Measurements from ENCODE around the gene FCAR.
"Not testable (repeated sequence)": the region's sequence is repeated elsewhere in the genome, so short reads cannot be mapped to it uniquely, and the experiment has no call there.

Gene FCAR

GRCh38 chr19:54894106-54894505 is 20.1 kb downstream of the FCAR start:
- not testable (repeated sequence) for DNase-seq (ENCODE audit: low spot score)

DNA sequence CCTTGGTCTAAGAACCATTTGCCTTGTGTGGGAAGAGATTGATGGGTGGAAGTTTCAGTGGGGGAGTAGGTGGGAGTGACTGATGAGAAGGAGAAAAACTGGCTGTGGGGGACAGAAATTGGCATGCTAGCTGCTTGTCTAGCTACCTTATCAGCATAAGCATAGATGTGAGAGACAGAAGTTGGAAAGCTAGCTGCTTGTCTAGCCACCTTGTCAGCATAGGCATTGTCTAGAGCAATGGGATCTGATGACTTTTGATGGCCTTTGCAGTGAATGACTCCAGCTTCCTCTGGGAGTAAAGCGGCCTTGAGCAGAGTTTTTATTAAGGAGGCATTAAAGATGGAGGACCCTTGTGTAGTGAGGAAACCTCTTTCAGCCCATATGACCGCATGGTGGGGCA is 22.0 kb downstream of the FCAR start:
- no peak for DNase-seq (ENCODE audit: low spot score)

DNA sequence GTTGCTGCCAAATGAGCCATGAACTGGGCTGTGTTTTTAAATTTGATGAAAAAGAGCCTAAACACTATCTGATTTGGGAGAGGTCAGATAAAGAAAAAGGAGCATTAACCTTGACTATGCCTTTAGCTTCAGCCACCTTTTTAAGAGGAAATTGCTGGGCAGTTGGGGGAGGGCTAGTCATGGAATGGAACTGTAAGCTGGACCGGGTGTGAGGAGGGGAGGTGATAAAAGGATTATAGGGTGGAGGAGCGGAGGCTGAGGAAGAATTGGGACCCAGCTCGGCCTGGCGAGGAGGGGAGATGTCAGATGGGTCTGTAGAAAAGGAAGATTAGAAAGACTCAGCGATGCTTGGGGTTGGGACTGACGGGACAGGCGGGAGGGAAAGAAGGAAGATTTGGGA is 24.6 kb downstream of the FCAR start:
- DNase-seq (ENCODE audit: low spot score), result not testable (repeated sequence)

DNA sequence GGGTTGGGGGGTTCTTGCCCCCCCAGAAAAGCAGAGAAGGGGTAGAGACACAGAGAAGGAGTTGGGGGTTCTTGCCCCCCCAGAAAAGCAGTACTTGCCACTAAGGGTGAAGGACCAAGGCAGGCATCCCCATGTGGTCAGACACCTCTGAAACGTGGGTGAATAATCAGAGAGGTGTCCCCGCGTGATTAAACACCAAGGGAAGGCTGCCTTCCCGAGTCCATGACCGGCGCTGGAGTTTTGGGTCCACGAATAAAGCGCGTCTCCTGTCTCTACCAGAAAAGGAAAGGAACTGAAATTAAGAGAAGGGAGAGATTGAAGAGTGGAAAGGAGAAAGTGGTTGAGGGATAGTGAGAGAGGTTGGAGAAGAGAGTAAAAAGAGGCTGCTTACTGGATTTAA is 25.6 kb downstream of the FCAR start:
- not testable (repeated sequence) for DNase-seq (ENCODE audit: low spot score)

GRCh38 chr19:54901153-54901552 is 27.1 kb downstream of the FCAR start:
- not testable (repeated sequence) for DNase-seq (ENCODE audit: low spot score)

GRCh38 chr19:54902061-54902460 is 28.0 kb downstream of the FCAR start:
- no peak for DNase-seq (ENCODE audit: low spot score)

- DNase-seq (ENCODE audit: low spot score), result no peak
Observed at GRCh38 chr19:54903303-54903702, 29.3 kb downstream of the FCAR start.

- DNase-seq (ENCODE audit: low spot score), result not testable (repeated sequence)
Observed at GRCh38 chr19:54904261-54904660, 30.2 kb downstream of the FCAR start.

GRCh38 chr19:54905421-54905802 is 31.4 kb downstream of the FCAR start:
- no peak for DNase-seq (ENCODE audit: low spot score)

GRCh38 chr19:54905803-54906511 is 31.9 kb downstream of the FCAR start, which contains the start of gene NCR1:
Gene NCR1 (plus strand): TSS chr19:54906148. CDS start chr19:54906188, 40 bp downstream.
- no peak for DNase-seq (ENCODE audit: low spot score)

DNA sequence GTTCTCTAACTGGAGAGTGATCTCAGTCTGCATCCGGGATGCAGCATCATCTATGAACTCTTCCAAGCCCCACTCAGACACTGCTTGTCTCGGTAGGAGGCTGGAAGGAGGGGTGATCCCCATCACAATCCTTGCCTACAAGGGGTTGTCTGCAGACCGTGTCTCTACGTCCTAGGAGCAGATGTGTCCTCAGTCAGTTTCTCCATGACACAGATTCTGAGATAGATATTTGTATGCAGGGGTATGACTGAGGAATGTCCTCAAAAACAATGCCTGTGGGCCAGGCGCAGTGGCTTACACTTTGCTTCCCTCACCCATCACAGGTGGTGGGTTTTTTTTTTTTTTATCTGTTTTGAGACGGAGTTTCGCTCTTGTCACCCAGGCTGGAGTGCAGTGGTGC is 32.8 kb downstream of the FCAR start:
- DNase-seq (ENCODE audit: low spot score), result no peak

GRCh38 chr19:54907899-54908298 is 33.9 kb downstream of the FCAR start:
- not testable (repeated sequence) for DNase-seq (ENCODE audit: low spot score)

DNA sequence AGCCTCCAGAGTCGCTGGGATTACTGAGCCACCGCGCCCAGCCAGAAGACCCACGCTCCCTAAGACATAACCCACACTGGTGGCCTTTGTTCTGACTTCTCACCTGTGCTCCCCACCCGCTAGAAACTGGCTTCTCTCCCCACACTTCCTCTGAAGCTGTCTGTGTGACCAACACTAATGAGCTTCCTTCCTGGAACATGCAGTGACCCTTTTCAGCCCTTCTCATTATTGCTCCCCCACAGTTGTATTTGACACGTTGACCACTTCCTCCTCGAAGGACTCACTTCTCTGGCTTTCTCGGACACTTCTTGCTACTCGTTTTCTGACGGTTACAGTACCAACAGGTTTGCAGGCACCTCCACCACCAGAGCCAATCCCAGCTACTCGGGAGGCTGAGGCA is 42.8 kb downstream of the FCAR start:
- no peak for DNase-seq (ENCODE audit: low spot score)

DNA sequence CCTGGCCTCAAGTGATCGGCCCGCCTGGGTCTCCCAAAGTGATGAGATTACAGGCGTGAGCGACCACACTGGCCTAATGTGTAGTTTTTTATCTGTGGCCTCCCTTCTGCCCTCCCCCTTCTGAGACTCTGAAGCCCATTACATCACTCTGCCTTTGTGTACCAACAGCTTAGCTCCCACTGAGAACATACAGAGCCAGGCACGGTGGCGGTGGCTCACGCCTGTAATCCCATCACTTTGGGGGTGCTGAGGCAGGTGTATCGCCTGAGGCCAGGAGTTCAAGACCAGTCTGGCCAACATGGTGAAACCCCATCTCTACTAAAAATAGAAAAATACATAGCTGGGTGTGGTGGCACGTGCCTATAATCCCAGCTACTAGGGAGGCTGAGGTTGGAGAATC is 44.5 kb downstream of the FCAR start:
- DNase-seq (ENCODE audit: low spot score), result no peak

DNA sequence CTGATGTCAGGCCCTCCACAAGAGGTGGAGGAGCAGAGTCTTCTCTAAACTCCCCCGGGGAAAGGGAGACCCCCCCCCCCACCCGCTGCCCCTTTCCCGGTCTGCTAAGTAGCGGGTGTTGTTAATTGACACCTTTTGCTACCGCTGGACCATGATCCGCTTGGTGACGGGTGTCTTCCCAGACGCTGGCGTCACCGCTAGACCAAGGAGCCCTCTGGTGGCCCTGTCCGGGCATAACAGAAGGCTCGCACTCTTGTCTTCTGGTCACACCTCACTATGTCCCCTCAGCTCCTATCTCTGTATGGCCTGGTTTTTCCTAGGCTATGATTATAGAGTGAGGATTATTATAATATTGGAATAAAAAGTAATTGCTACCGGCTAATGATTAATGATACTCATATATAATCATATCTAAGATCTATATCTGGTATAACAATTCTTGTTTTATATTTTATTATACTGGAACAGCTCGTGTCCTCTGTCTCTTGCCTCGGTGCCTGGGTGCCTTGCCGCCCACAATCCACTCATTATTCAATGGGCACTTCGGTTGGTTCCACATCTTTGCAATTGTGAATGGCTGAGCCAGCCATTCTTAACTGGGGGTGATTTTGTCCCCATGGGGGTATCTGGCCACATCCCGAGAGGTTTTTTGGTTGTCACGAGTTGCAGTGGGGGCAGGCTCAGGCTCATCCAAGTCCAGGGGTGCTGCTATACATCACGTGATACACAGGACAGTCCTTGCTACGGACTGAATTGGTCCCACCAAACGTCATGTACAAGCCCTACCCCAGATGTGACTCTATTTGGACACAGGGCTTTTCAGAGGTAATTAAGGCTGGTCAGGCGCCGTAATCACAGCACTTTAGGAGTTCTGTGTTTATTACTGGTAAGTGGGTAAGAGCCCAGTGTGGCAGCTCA is 45.9 kb downstream of the FCAR start:
- not testable (repeated sequence) for DNase-seq (ENCODE audit: low spot score)

DNA sequence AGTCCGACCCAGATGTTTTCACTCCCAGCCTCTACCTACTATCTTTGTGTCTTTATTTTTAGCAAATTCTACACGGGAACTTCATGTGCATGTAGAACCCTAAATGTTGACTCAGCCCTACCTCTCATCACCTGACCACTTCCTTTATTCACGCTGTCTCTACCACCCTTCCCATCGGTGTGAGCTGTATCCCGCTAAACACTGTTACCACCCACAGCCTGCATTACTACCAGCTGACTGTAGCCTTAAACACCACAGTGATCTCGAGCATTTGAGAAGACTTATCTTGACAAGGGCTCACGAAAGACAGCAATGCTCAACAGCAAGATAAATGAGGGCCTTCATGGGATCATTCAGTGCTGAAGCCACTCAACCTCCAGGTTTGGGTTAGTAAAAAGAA is 47.0 kb downstream of the FCAR start:
- no peak for DNase-seq (ENCODE audit: low spot score)

- no peak for DNase-seq (ENCODE audit: low spot score)
Observed at GRCh38 chr19:54923276-54923675, 49.2 kb downstream of the FCAR start.

DNA sequence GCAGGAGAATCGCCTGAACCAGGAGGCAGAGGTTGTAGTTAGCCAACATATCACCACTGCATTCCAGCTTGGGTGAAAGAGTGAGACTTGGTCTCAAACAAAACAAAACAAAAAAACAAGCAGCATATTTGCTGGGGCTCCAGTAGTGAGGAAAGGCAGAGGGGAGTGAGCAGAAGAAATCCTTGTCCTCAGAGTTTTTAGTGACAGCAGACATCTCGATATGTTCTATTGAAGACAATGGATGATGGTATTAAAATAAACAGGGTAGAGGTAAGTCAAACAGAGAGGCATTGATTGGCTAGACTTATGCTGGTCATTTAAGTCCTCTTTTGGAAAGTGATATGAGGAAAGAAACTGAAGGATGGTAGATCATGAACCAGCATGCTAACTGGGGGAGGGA is 54.3 kb downstream of the FCAR start:
- no peak for DNase-seq (ENCODE audit: low spot score)

DNA sequence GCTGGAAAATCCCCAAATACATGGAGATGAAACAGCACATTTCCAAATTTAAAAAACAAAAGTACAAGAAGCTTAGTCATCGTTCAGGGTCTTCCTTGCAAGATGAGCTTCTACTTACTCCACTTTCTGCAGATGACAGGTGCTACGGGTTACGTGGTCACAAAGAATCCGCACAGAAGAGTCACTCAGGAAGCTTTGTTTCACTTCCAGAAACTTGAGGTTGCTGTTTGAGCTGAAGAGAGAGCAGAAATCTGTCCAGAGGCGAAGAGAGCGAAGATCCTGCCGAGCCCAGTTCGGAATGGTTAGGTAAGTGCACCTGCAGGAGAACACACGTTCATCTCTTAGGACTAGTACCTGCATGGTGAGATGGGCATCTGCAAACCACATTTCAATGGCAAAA is 63.9 kb downstream of the FCAR start:
- DNase-seq (ENCODE audit: low spot score), result no peak

- no peak for DNase-seq (ENCODE audit: low spot score)
Observed at GRCh38 chr19:54938906-54939305, 64.9 kb downstream of the FCAR start.

GRCh38 chr19:54939538-54939937 is 65.5 kb downstream of the FCAR start:
- not testable (repeated sequence) for DNase-seq (ENCODE audit: low spot score)
